ENCODE results near the gene XK. TPM values are rescaled to one million over a fixed set of nuclear protein-coding genes. Genes with fewer than 3 reads are reported as not detected.

Gene XK
- total RNA-seq, 1 donor from 2014 or later = 1.3 TPM

DNA sequence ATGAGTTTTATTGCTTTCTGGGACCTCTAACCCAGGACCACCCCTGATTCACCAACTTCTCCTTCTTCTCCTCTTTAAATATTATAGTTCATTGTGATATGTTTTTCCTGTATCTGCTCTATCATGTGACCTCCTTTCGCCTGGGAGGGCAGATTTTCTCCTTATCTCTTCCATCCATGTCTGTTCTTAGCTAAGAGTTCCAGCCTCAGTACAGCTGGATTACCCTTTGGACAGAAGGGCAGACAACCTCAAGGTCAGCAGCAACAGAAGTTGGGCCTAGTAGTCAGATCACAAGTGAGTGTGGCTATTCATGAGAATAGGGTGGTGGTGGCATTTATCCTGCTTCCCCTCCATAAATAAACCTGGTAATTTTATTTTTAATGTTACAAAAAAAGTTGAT is 5.7 kb upstream of the XK start:
- Mint-ChIP-seq H3K9me3 (no peaks in the 10 kb centered on the region), H3K4me1 (no peaks in the 10 kb centered on the region)

DNA sequence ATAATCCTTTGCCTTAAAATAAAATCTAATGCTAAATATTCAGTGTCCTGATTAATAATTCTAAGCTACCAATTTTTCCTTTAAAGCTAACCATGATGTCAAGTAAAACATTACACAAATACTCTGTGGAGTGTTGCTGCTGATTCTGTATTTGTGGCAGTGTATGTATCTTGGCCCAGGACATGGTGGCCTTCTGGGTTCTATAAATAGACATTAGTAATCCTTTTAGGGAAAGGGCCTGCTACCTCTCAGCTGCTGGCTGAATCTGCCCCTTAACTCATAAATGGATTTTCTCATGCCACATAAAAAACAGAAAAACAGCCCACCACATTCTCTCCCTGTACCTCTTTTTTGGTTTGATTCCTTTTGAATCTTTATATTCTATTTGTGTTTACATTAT is 1.2 kb upstream of the XK start:
- Histone ChIP-seq H3K27ac (no peak overlapping the region), H3K36me3 (no peaks in the 10 kb centered on the region), H2AFZ (replicated peaks) (no peak overlapping the region), H3K4me2 (no peak overlapping the region), H3K9me3 (ENCODE audit: low read depth) (no peaks in the 10 kb centered on the region), H4K20me1 (ENCODE audit: low read depth) (no peaks in the 10 kb centered on the region), H3K4me1 (no peaks in the 10 kb centered on the region), H3K27me3 (peaks cover 24% of the 10 kb centered on the region), H3K9ac (no peak overlapping the region), H3F3A (ENCODE audit: low read depth) (no peaks in the 10 kb centered on the region), H3K4me3 (no peak overlapping the region), H3K79me2 (ENCODE audit: low read depth) (no peaks in the 10 kb centered on the region)
- DNase-seq (ENCODE audit: low spot score) = no peak
- Mint-ChIP-seq H3K9me3 (no peaks in the 10 kb centered on the region), H3K4me1 (no peaks in the 10 kb centered on the region), H3K4me3 (no peak overlapping the region), H3K27ac (no peak overlapping the region), H3K27me3 (ENCODE audit: insufficient read depth, low read depth) (peaks cover 2% of the 10 kb centered on the region), H3K36me3 (no peaks in the 10 kb centered on the region)
- TF ChIP-seq EZH2phosphoT487 (IDR thresholded peaks at IDR 0.05) (no peak), EZH2 (IDR thresholded peaks at IDR 0.05) (no peak)
- TF ChIP-seq, protein P1, sequence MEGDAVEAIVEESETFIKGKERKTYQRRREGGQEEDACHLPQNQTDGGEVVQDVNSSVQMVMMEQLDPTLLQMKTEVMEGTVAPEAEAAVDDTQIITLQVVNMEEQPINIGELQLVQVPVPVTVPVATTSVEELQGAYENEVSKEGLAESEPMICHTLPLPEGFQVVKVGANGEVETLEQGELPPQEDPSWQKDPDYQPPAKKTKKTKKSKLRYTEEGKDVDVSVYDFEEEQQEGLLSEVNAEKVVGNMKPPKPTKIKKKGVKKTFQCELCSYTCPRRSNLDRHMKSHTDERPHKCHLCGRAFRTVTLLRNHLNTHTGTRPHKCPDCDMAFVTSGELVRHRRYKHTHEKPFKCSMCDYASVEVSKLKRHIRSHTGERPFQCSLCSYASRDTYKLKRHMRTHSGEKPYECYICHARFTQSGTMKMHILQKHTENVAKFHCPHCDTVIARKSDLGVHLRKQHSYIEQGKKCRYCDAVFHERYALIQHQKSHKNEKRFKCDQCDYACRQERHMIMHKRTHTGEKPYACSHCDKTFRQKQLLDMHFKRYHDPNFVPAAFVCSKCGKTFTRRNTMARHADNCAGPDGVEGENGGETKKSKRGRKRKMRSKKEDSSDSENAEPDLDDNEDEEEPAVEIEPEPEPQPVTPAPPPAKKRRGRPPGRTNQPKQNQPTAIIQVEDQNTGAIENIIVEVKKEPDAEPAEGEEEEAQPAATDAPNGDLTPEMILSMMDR (IDR thresholded peaks at IDR 0.05) = no peak

More for the DNA sequence above, 5.7 kb upstream of the XK start:
- H3K27ac ChIP-seq = no peak overlapping the region
- no peak overlapping the region for H3K4me3 ChIP-seq
- H3K9me3 ChIP-seq (ENCODE audit: low read depth) = no peaks in the 10 kb centered on the region
- no peak overlapping the region for H3K4me2 ChIP-seq
- no peak for DNase-seq (ENCODE audit: low spot score)
- no peaks in the 10 kb centered on the region for H4K20me1 ChIP-seq (ENCODE audit: low read depth)
- peaks cover 4% of the 10 kb centered on the region for H3K27me3 ChIP-seq
- H3K4me1 ChIP-seq = no peaks in the 10 kb centered on the region
- no peak overlapping the region for H2AFZ ChIP-seq (replicated peaks)
- no peak overlapping the region for H3K9ac ChIP-seq
- no peaks in the 10 kb centered on the region for H3K79me2 ChIP-seq (ENCODE audit: low read depth)
- Mint-ChIP-seq H3K27me3 (ENCODE audit: insufficient read depth, low read depth) (no peaks in the 10 kb centered on the region), H3K27ac (no peak overlapping the region), H3K36me3 (no peaks in the 10 kb centered on the region), H3K4me3 (no peak overlapping the region)
- H3K36me3 ChIP-seq = no peaks in the 10 kb centered on the region
- TF ChIP-seq EZH2 (IDR thresholded peaks at IDR 0.05) (no peak), EZH2phosphoT487 (IDR thresholded peaks at IDR 0.05) (no peak)
- TF ChIP-seq, protein P1 (IDR thresholded peaks at IDR 0.05) = no peak
- no peaks in the 10 kb centered on the region for H3F3A ChIP-seq (ENCODE audit: low read depth)

DNA sequence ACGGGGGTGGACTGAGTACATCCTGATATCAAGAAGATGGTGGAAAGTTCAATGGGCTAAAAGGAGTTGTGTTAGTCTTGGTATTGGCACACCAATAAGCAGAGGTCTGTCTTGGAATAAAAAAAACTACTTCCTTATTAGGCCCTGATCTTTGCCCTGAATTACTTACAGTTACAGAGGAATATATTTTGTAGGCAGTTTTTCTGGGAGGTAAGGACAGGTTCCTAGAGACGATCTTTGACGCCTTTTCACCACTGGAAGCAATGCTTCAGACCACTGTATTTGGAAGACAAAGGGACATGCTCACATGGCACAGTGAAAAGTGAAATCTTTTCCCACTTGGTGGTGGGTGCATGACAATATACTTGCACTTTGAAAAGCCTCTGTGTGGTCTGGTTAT is 618 bp upstream of the XK start:
- peaks cover 2% of the 10 kb centered on the region for H3K27me3 Mint-ChIP-seq (ENCODE audit: insufficient read depth, low read depth)
- H3K27ac Mint-ChIP-seq = no peak overlapping the region
- Histone ChIP-seq H3F3A (ENCODE audit: low read depth) (no peaks in the 10 kb centered on the region), H3K36me3 (no peaks in the 10 kb centered on the region), H3K79me2 (ENCODE audit: low read depth) (no peaks in the 10 kb centered on the region), H3K27me3 (peaks cover 24% of the 10 kb centered on the region), H3K27ac (no peak overlapping the region), H3K4me3 (peak overlapping the region; percentile 36), H3K9me3 (ENCODE audit: low read depth) (no peaks in the 10 kb centered on the region), H3K4me1 (no peaks in the 10 kb centered on the region), H2AFZ (replicated peaks) (peak overlapping the region; percentile 79), H3K9ac (no peak overlapping the region), H4K20me1 (ENCODE audit: low read depth) (no peaks in the 10 kb centered on the region), H3K4me2 (peak overlapping the region; percentile 64)
- TF ChIP-seq EZH2 (IDR thresholded peaks at IDR 0.05) (no peak), EZH2phosphoT487 (IDR thresholded peaks at IDR 0.05) (no peak)
- TF ChIP-seq, protein P1 (IDR thresholded peaks at IDR 0.05) = no peak
- no peak for DNase-seq (ENCODE audit: low spot score)
- H3K4me3 Mint-ChIP-seq = no peak overlapping the region
- H3K9me3 Mint-ChIP-seq = no peaks in the 10 kb centered on the region
- no peaks in the 10 kb centered on the region for H3K4me1 Mint-ChIP-seq
- H3K36me3 Mint-ChIP-seq = no peaks in the 10 kb centered on the region

Data from neural progenitor cell (in vitro differentiated cells).